ELF-1 (cell line): ENCODE data around the gene TREM1.
A peak's percentile ranks its signal among the peaks of the same experiment; 100 is the strongest.
"Not testable (repeated sequence)": the region's sequence is repeated elsewhere in the genome, so short reads cannot be mapped to it uniquely, and the experiment has no call there.

Experiments
- DNase-seq: peaks from one replicate; pipeline ENCODE4 v3.0.0-alpha.2; 2016; ENCODE audit warnings: low read depth, low spot score

TREM1 gene

DNA sequence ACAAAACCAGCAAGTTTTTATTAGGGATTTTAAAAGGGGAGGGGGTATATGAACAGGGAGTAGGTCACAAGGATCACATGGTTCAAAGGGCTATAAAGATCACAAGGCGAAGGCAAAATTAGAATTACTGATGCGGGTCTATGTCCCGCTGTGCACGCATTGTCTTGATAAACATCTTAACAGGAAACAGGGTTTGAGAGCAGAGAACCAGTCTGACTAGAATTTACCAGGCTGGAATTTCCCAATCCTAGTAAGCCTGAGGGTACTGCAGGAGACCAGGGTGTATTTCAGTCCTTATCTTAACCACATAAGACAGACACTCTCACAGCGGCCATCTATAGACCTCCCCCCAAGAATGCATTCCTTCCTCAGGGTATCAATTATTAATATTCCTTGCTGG, 10.8 kb upstream of the TREM1 start:
- DNase-seq, result not testable (repeated sequence)

DNA sequence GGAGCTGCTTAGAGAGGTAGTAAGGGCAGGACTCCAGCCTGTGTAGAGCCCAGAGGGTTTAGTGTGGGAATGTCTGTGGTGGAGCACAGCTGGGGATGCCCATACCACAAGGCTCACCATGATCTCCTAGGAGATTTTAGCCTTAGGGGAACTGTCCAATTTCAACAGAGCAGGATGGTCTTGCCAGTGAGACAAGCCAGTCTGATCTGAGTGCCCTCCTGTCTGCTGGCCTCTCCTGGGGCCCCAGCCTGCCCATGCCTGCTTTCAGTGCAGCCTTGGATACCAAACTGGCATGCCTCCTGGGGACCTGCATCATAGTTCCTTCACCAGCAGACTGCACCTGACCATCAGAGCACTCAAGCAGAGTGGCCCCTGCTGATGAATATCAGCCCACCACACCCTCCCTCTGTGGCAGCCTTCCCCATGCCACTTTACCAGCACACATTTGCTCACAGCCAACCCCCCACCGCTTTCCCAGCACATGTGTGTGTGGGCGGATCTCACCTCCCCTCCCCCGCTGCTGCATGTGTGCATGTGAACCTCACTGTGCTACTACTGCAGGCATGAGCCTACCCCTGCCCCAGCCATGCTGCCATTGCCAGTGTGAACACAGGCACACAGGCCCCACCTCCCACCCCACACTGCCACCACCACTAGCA, 7.9 kb upstream of the TREM1 start:
- no peak for DNase-seq

GRCh38 chr6:41291717-41292116, 5.2 kb upstream of the TREM1 start:
- DNase-seq, result no peak

- no peak for DNase-seq
These were observed 3.3 kb upstream of the TREM1 start for GRCh38 chr6:41289815-41290214.

DNA sequence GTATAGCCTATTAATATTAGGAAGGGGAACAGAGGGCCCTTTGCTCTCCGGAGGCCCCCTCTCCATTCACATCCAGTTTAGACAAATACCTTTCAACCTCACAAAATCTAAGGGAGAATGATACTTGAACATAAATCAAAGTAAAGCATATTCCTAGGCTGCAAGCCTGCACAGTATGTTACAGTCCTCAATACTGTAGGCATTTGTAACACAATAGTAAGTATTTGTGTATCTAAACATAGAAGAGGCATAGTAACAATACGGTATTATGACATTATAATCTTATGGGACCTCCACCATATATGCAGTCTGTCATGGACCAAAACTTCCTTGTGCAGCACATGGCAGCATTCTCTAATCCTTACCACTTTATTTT, 2.3 kb upstream of the TREM1 start:
- DNase-seq, result no peak

DNA sequence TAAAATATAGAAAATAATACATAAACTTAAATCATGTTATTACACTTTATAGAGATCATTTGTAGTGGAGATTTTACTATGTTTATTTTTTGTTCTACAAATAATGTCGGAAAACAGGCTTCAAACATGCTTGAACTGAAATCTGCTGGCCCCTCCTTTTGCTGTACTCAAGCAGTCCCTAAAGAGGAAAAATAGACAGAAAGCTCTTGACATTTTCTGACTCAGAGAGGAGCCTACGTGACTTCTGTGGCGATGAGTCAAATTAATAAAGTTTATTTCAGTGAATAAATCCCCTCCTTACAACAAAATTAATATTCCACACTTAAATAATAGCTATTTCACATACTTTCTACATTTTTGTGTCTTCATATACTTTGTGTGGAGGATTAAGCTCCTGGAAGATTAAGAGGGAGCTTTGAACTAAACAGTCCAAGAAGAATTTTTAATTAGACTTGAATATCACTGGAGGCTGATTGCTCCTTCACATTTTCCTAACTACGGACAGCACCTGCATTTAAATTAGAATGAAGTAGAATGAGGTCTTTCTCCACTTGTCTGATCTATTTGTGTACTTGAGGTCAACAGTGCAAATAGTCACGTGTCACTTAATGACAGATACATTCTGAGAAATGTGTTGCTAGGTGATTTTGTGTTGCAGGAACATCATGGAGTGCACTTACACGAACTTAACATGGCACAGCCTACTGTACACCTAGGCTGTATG, 1.7 kb upstream of the TREM1 start:
- DNase-seq, result no peak

GRCh38 chr6:41284726-41285125, 1.8 kb downstream of the TREM1 start:
- peak; percentile 19 for DNase-seq

DNA sequence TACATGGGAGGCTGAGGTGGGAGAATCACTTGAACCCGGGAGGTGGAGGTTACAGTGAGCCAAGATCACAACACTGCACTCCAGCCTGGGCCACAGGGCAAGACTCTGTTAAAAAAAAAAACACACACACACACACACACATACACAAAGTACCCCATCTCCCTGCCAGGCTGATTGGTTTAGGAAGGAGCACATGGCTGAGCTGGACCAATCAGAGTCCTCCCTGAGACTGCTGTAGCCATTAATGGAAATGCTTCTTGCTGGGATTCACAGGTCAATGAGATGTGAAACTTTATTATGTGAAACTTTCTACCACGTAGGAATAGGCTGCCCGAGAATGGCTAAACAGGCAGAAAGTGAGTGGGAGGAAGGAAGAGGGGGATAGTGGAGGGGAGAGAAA, 2.9 kb downstream of the TREM1 start:
- DNase-seq, result no peak

DNA sequence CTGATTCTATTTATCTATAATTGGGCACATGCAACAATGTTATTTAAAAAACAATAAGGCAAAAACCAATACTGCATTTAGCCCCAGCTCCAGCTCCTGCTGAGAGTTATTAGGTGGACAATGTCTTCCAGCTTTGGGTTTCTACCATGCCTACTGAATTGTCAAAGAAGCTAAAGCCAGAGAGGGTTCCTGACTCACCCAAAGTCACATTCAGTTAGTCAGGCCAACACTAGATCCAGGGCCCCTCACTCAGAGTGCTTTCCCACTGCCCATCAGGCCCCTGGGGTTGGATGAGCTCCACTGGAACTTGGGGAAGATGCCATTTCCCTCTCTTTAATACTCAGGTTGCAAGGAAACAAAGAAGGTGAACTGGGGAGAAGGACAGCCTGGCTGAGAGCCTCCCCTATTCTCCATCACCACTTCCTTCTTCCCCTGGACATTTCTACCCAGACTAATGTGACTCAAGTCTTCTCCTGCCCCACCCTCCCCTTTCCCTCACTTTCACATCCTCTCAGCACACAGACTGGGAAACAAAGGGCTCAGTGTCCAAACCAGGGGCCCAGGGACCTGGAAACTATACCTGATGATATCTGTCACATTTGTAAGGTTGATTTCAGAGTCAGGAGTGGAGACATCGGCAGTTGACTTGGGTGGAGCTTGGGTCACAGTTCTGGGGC, 6.0 kb downstream of the TREM1 start:
- DNase-seq, result no peak

GRCh38 chr6:41278699-41279405, 7.6 kb downstream of the TREM1 start:
- DNase-seq, result peak; percentile 93

DNA sequence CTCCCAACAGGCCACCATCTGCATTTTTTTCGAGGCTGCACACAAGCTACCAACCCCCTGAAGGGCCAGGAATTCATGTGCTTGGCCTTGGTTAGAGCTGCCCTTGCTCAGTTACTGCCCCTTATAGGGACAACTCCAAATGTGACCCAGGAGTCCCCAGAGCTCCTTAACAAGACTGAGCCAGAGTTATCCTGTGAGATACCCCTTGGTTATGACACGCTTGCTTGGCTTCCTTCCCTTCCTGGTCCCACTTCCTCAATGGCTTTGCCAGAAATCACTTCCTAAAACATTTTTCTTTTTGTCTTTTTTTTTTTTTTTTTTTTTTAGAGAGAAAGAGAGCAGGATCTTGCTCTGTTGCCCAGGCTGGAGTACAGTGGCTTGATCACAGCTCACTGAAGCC, 8.9 kb downstream of the TREM1 start:
- DNase-seq, result no peak

GRCh38 chr6:41275489-41275888, 11.0 kb downstream of the TREM1 start:
- DNase-seq, result no peak

DNA sequence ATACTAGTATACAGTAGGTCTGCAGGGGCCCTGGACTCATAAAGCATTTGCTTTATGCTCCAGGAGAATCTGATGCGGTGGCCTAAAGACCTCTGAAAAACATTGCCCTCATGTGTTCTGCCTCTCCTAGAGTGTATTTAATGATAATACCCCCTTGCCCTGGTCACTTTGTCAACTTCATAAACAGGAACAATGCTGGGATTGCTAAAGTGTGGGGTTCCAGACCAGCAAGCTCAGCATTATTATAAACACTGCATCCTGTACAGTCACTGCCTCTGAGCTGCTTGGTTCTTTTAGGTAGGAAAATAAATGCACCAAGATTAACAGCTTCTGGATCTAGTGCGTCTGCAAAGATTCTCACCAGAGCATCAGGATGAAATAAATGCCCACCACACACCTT, 12.2 kb downstream of the TREM1 start:
- DNase-seq, result no peak

- DNase-seq, result peak; percentile 32
These were observed 12.8 kb downstream of the TREM1 start for GRCh38 chr6:41273714-41274113.

DNA sequence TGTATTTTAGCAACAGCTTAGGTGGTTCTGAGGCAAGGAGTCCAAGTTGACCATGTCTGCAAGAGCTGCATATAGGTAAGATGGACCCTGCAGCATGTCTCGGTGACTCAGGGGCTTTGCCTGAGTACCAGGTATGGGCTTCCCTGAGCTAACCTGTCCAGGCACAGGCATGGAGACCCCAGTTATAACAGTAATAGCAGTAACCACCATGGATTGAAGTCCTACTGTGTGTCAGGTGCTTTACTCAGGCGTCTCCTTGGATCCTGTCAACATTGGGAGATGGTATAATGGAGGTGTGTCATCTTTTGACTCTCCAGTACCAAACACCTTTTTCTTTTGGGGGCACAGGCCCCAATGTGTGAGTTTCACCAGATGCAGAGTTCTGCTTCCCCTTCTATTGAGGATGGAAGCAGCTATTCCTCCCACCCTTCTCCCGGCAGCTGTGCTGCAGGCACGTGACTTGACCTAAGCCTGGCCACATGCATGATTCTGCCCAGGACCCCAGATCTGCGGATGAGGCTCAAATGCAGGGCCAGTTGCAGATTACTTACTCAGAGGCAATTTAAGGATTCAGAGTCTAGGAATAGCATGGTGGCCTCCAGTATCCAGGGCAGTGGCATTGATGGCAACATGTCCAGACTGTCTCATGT, 13.8 kb downstream of the TREM1 start:
- no peak for DNase-seq

GRCh38 chr6:41271901-41272395, 14.5 kb downstream of the TREM1 start:
- DNase-seq, result no peak

GRCh38 chr6:41269716-41270115, 16.8 kb downstream of the TREM1 start:
- DNase-seq, result no peak

DNA sequence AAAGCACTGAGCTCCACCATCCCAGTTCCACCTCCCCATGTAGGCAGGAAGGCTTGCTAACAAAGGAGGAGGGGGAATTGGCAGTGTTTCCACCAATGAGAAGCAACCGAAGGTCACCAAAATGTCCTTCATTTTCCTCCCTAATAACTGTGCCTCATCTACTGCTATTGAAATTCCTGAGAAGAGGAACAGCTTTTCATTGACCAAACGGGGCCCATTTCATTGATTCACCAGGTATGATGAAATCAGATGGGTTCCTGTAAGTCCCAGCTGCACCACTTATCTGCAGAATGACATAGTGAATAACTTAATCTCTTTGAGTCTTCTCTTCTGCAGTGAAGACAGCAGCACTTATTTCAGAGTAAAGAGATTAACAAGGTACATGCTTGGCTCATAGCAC, 17.3 kb downstream of the TREM1 start:
- no peak for DNase-seq

DNA sequence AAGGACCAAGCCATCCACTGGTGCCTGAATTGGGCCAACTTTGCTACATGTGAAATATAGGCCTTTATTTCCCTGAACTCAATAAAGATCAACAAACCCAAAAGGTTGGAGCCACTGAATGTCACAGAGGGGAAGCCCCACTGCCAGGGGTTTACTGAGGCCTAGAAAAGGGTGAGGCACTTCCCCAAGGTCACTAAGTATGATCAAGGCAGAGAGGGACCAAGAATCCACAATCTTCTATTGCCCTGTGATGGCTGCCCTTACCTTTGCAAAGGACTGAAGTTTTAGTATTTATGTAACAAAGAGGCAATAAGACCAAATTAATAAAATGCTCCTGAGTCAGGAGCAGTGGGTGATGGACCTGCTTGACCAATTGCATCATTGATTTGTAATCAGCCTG, 18.0 kb downstream of the TREM1 start:
- DNase-seq, result no peak

GRCh38 chr6:41266541-41266940, 19.9 kb downstream of the TREM1 start:
- no peak for DNase-seq

DNA sequence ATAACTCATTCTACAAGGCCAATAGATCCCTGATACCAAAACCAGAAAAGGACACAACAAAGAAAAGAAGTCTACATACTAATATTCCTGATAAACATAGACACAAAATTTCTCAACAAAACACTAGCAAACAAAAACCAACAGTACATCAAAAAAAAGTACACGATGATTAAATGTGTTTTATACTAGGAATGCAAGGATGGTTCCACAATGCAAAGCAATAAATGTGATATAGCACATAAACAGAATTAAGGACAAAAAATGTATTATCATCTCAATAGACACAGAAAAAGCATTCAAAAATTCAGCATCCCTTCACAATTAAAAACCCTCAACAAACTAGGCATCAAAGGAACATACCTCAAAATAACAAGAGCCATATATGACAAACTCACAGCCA, 23.2 kb downstream of the TREM1 start:
- no peak for DNase-seq

- DNase-seq, result no peak
These were observed 24.1 kb downstream of the TREM1 start for GRCh38 chr6:41262401-41262800.
